Psoas muscle (tissue), 8 donors: Measurements from ENCODE around the gene TOP3B. TPM values are rescaled to one million over a fixed set of nuclear protein-coding genes. Genes with fewer than 3 reads are reported as not detected.

Experiments used
- ATAC-seq, 4 donors: fragments of 200-7000 bp; cut with Tn5 transposase; one replicate each; pipeline ENCODE4 v1.9.1; 2020; ENCODE audit warnings: moderate library complexity in 3 of 4, mild to moderate bottlenecking in 2 of 4
- DNase-seq, 2 donors: peaks; one replicate each; pipeline ENCODE4 v3.0.0-alpha.2; 2020
- H3K27ac ChIP-seq: fragments of 200-600 bp; one replicate; pipeline ENCODE4 v1.8.0; 2022
- H3K27me3 ChIP-seq, 3 donors: fragments of 200-600 bp in 1 of 3; one replicate each; pipeline versions ENCODE4 v1.6.1 to v1.8.0; 2013 to 2022; ENCODE audit warnings: low read length in 2 of 3, mild to moderate bottlenecking in 2 of 3, moderate library complexity in 1 of 3; ENCODE audit not compliant: insufficient read depth in 3 of 3
- H3K36me3 ChIP-seq, 2 donors: fragments of 200-600 bp in 1 of 2; one replicate each; pipeline versions ENCODE4 v1.6.1 to v1.8.0; 2013 to 2022; ENCODE audit warnings: low read depth in 1 of 2, mild to moderate bottlenecking in 1 of 2, moderate library complexity in 1 of 2; ENCODE audit not compliant: insufficient read depth in 1 of 2
- H3K4me1 ChIP-seq: fragments of 200-600 bp; one replicate; pipeline ENCODE4 v1.8.0; 2022
- H3K4me3 ChIP-seq: fragments of 200-600 bp; one replicate; pipeline ENCODE4 v1.8.0; 2022; ENCODE audit warnings: mild to moderate bottlenecking
- H3K9me3 ChIP-seq: fragments of 200-600 bp; one replicate; pipeline ENCODE4 v1.8.0; 2022
- WGBS, 3 donors: extraction: QIAGEN DNeasy Blood & Tissue Kit; methylation state at CpG; one replicate each; pipeline versions ENCODE4 v1.1.6 to v1.1.7; 2013; 5-methylcytosine and 5-hydroxymethylcytosine counted together
- intact Hi-C, 2 donors: fragments of 100-400 bp; cut with DNase I; formaldehyde crosslinking; loops; one replicate each; pipeline versions ENCODE4 v1.11.0 to v1.14.2; 2022
- polyA plus RNA-seq, 3 donors: library from polyadenylated mRNA; stranded (reverse); fragments of 200-250 nt; gene quantifications; one replicate each; pipeline ENCODE4 v1.2.3, GENCODE V29; 2013
- total RNA-seq, 4 donors: library from RNA; stranded (reverse); fragmentation: NEBNext Ultra II Directional in 2 of 4; extraction: Animal tissue kit (Norgen Biotek cat#: 25700) in 2 of 4; gene quantifications; one replicate each; pipeline versions ENCODE4 v1.2.1 to v1.2.4, GENCODE V29; 2021 to 2023
- TF ChIP-seq, protein P1 (sequence below): fragments of 200-600 bp; IDR thresholded peaks from one replicate; pipeline ENCODE4 v1.8.0; 2022; ENCODE audit warnings: antibody characterized with exemption
- donor health status: healthy with polysubstance abuse.
- donor health status: DM: no; HTN: no; CAD: no; lungs with moderate emphysema.
- donor health status: Bipolar disorder and iron deficiency.
- donor health status: healthy.
- donor health status: DM: yes; HTN: yes; CAD: no.
- donor health status: DM: no; HTN: no; CAD: no.
- donor health status: DM: no; HTN: no; CAD: no.
- donor health status: DM: yes; HTN: yes; CAD: no.

The TOP3B gene
- total and polyA plus RNA-seq, 7 donors: 5.4 to 13.5 (median 8.1) TPM

- WGBS, 3 donors: 94 to 95% (median 94%) methylated on average over 23 of the region's 23 CpGs
- H3K4me1 ChIP-seq: peaks cover 18% of the 10 kb centered on the region
- DNase-seq (no peak), ATAC-seq (no peak)
- TF ChIP-seq, protein P1, sequence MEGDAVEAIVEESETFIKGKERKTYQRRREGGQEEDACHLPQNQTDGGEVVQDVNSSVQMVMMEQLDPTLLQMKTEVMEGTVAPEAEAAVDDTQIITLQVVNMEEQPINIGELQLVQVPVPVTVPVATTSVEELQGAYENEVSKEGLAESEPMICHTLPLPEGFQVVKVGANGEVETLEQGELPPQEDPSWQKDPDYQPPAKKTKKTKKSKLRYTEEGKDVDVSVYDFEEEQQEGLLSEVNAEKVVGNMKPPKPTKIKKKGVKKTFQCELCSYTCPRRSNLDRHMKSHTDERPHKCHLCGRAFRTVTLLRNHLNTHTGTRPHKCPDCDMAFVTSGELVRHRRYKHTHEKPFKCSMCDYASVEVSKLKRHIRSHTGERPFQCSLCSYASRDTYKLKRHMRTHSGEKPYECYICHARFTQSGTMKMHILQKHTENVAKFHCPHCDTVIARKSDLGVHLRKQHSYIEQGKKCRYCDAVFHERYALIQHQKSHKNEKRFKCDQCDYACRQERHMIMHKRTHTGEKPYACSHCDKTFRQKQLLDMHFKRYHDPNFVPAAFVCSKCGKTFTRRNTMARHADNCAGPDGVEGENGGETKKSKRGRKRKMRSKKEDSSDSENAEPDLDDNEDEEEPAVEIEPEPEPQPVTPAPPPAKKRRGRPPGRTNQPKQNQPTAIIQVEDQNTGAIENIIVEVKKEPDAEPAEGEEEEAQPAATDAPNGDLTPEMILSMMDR: no peak
- intact Hi-C loops: no loop called here
- peaks cover 0 to 74% of the 10 kb centered on the region in 2 donors for H3K36me3 ChIP-seq
- H3K27ac ChIP-seq: no peak overlapping the region
- H3K9me3 ChIP-seq: no peaks in the 10 kb centered on the region
- peaks cover 0 to 1% (median 0%) of the 10 kb centered on the region in 3 donors for H3K27me3 ChIP-seq
- H3K4me3 ChIP-seq: no peak overlapping the region
Measured at GRCh38 chr22:21933413-21933812, 49.2 kb downstream of the TOP3B start.

DNA sequence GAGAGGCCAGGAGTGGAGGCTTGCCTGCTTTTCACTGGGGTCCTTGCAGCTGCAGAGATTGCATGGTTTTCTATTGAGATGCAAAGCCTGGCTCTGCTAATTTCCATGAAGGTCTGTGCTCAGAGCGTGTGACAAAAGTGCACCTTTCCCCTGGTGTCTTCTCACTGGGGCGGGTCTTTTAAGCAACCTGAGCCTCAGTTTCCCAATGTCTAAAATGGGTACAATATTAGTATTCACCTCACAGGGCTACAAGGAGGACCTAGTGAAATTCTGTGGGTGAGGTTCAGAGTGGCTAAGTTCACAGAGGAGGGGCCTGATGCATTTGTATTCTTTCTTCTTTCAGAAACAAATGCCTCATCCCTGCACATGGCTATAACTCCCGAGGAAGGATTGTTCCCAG lies 50.2 kb downstream of the TOP3B start:
- WGBS, 3 donors: 82 to 91% (median 86%) methylated on average over 3 of the region's 3 CpGs
- H3K36me3 ChIP-seq: peaks cover 0 to 76% of the 10 kb centered on the region in 2 donors
- H3K4me1 ChIP-seq: peaks cover 12% of the 10 kb centered on the region
- H3K4me3 ChIP-seq: no peak overlapping the region
- no peak overlapping the region for H3K27ac ChIP-seq
- intact Hi-C loops: no loop called here
- peaks cover 0 to 1% (median 0%) of the 10 kb centered on the region in 3 donors for H3K27me3 ChIP-seq
- DNase-seq (no peak), ATAC-seq (no peak)
- H3K9me3 ChIP-seq: no peaks in the 10 kb centered on the region
- TF ChIP-seq, protein P1: no peak

DNA sequence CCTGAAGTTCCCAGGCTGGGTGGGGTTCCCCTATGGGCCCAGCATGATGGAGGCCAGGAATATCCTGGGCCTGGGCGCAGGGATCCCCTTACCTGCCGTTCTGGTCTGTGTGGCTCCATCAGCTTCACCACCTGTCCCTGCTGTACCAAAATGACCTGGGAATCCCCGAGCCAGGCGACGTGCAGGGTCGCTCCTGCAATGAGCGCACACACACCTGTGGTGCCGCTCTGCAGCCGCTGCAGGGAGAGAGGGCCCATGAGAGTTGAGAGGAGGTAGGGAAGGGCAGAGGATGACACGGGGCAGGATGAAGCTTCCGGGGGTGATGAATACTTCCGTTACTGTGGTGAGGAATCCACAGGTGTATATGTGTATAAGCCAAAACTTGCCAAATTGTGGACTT lies 51.5 kb downstream of the TOP3B start:
- H3K36me3 ChIP-seq: peaks cover 0 to 77% of the 10 kb centered on the region in 2 donors
- TF ChIP-seq, protein P1: no peak
- H3K9me3 ChIP-seq: no peaks in the 10 kb centered on the region
- no peak for DNase-seq
- no peaks in the 10 kb centered on the region for H3K4me1 ChIP-seq
- intact Hi-C loops: no loop called here
- no peak for ATAC-seq
- peaks cover 0 to 1% (median 0%) of the 10 kb centered on the region in 3 donors for H3K27me3 ChIP-seq
- WGBS, 3 donors: 91 to 95% (median 94%) methylated on average over 11 to 12 of the region's 12 CpGs
- H3K4me3 ChIP-seq: no peak overlapping the region
- H3K27ac ChIP-seq: no peak overlapping the region

GRCh38 chr22:21929253-21929652 lies 53.3 kb downstream of the TOP3B start:
- Histone ChIP-seq H3K27me3 (peaks cover 0 to 1% (median 0%) of the 10 kb centered on the region in 3 donors), H3K36me3 (peaks cover 0 to 73% of the 10 kb centered on the region in 2 donors), H3K27ac (no peak overlapping the region), H3K4me1 (no peaks in the 10 kb centered on the region), H3K4me3 (no peak overlapping the region), H3K9me3 (no peaks in the 10 kb centered on the region)
- TF ChIP-seq, protein P1: no peak
- DNase-seq (no peak), ATAC-seq (no peak)
- intact Hi-C loops: no loop called here
- WGBS, 3 donors: 87 to 90% (median 89%) methylated on average over 6 of the region's 6 CpGs

- no peaks in the 10 kb centered on the region for H3K9me3 ChIP-seq
- H3K4me3 ChIP-seq: no peak overlapping the region
- no peak for DNase-seq
- ATAC-seq: no peak
- H3K4me1 ChIP-seq: no peaks in the 10 kb centered on the region
- no peak overlapping the region for H3K27ac ChIP-seq
- WGBS, 3 donors: 81 to 88% (median 85%) methylated on average over 12 of the region's 12 CpGs
- H3K36me3 ChIP-seq: peaks cover 0 to 63% of the 10 kb centered on the region in 2 donors
- TF ChIP-seq, protein P1: no peak
- intact Hi-C loops: no loop called here
- H3K27me3 ChIP-seq: peaks cover 0 to 1% (median 0%) of the 10 kb centered on the region in 3 donors
Measured at GRCh38 chr22:21928048-21928447, 54.5 kb downstream of the TOP3B start.
